HUES64 (cell line): ENCODE data around the gene C12orf76.
"Not testable (repeated sequence)": the region's sequence is repeated elsewhere in the genome, so short reads cannot be mapped to it uniquely, and the experiment has no call there.

Experiments used
- H3K27ac ChIP-seq: 2 replicates; pipeline ENCODE4 v1.7.0; 2013; ENCODE audit warnings: low read depth, low read length, inconsistent platforms
- H3K27me3 ChIP-seq: 2 replicates; pipeline ENCODE4 v1.6.1; 2013; ENCODE audit warnings: mild to moderate bottlenecking, low read length; ENCODE audit not compliant: insufficient read depth
- H3K36me3 ChIP-seq: 2 replicates; pipeline ENCODE4 v1.6.1; 2013; ENCODE audit warnings: mild to moderate bottlenecking, low read length; ENCODE audit not compliant: insufficient read depth
- H3K4me1 ChIP-seq: 2 replicates; pipeline ENCODE4 v1.6.1; 2013; ENCODE audit warnings: mild to moderate bottlenecking, low read length, moderate library complexity; ENCODE audit not compliant: insufficient read depth
- H3K4me3 ChIP-seq: 2 replicates; pipeline ENCODE4 v1.5.1; 2013; ENCODE audit warnings: mild to moderate bottlenecking, low read length, moderate library complexity
- H3K9ac ChIP-seq: 2 replicates; pipeline ENCODE4 v1.6.1; 2013; ENCODE audit warnings: mild to moderate bottlenecking, low read depth, low read length
- H3K9me3 ChIP-seq: 2 replicates; pipeline ENCODE4 v1.6.1; 2013; ENCODE audit warnings: low read depth, low read length; ENCODE audit not compliant: insufficient read depth
- WGBS: fragments of 150-250, 120-280 bp; methylation state at CpG from one replicate; pipeline ENCODE4 v1.1.7; 2013; ENCODE audit warnings: missing lambda C conversion rate; 5-methylcytosine and 5-hydroxymethylcytosine counted together

Gene C12orf76

GRCh38 chr12:110062241-110062640, 13.9 kb upstream of the C12orf76 start:
- H3K4me1 ChIP-seq = no peaks in the 10 kb centered on the region
- no peak overlapping the region for H3K9ac ChIP-seq
- no peaks in the 10 kb centered on the region for H3K36me3 ChIP-seq
- no peaks in the 10 kb centered on the region for H3K9me3 ChIP-seq
- H3K27ac ChIP-seq = no peak overlapping the region
- no peak overlapping the region for H3K4me3 ChIP-seq
- WGBS = 98% methylated on average over 2 of the region's 2 CpGs
- H3K27me3 ChIP-seq = no peaks in the 10 kb centered on the region

- H3K27me3 ChIP-seq = no peaks in the 10 kb centered on the region
- H3K36me3 ChIP-seq = no peaks in the 10 kb centered on the region
- H3K27ac ChIP-seq = no peak overlapping the region
- H3K9ac ChIP-seq = no peak overlapping the region
- H3K4me1 ChIP-seq = no peaks in the 10 kb centered on the region
- H3K9me3 ChIP-seq = no peaks in the 10 kb centered on the region
- no peak overlapping the region for H3K4me3 ChIP-seq
- WGBS = 90% methylated on average over 2 of the region's 2 CpGs
These were observed 11.3 kb upstream of the C12orf76 start for GRCh38 chr12:110059651-110060000.

GRCh38 chr12:110058875-110059615, 10.7 kb upstream of the C12orf76 start:
- 94% methylated on average over 9 of the region's 9 CpGs for WGBS
- H3K4me3 ChIP-seq = no peak overlapping the region
- no peak overlapping the region for H3K27ac ChIP-seq
- H3K27me3 ChIP-seq = no peaks in the 10 kb centered on the region
- no peak overlapping the region for H3K9ac ChIP-seq
- no peaks in the 10 kb centered on the region for H3K9me3 ChIP-seq
- no peaks in the 10 kb centered on the region for H3K36me3 ChIP-seq
- no peaks in the 10 kb centered on the region for H3K4me1 ChIP-seq

- H3K4me1 ChIP-seq, H3K27me3 ChIP-seq, H3K9ac ChIP-seq, H3K27ac ChIP-seq, H3K4me3 ChIP-seq, H3K36me3 ChIP-seq, H3K9me3 ChIP-seq: not testable (repeated sequence)
- 87% methylated on average over 3 of the region's 3 CpGs for WGBS
These were observed 8.3 kb upstream of the C12orf76 start for GRCh38 chr12:110056643-110057042.

GRCh38 chr12:110055375-110056352, 7.3 kb upstream of the C12orf76 start:
- not testable (repeated sequence) for H3K9me3 ChIP-seq, H3K27ac ChIP-seq, H3K4me1 ChIP-seq, H3K27me3 ChIP-seq, H3K36me3 ChIP-seq, H3K9ac ChIP-seq, H3K4me3 ChIP-seq
- WGBS = 70% methylated on average over 8 of the region's 11 CpGs

GRCh38 chr12:110050927-110051326, 2.6 kb upstream of the C12orf76 start:
- no peak overlapping the region for H3K4me3 ChIP-seq
- H3K27ac ChIP-seq = no peak overlapping the region

GRCh38 chr12:110049666-110050065, 1.3 kb upstream of the C12orf76 start:
- H3K27me3 ChIP-seq, H3K9me3 ChIP-seq, H3K9ac ChIP-seq, H3K27ac ChIP-seq, H3K36me3 ChIP-seq, H3K4me3 ChIP-seq, H3K4me1 ChIP-seq: not testable (repeated sequence)
- WGBS = 94% methylated on average over 9 of the region's 9 CpGs

More at GRCh38 chr12:110050927-110051326, 2.6 kb upstream of the C12orf76 start:
- no peak overlapping the region for H3K9ac ChIP-seq
- 0 out of 2 replicates have a peak, but pooled peaks cover 3% of the 10 kb centered on the region for H3K36me3 ChIP-seq
- H3K4me1 ChIP-seq = no peaks in the 10 kb centered on the region
- no peaks in the 10 kb centered on the region for H3K9me3 ChIP-seq
- no peaks in the 10 kb centered on the region for H3K27me3 ChIP-seq
- 91% methylated on average over 6 of the region's 6 CpGs for WGBS

GRCh38 chr12:110049034-110049433, 712 bp upstream of the C12orf76 start:
- H3K27me3 ChIP-seq, H3K27ac ChIP-seq, H3K36me3 ChIP-seq, H3K9me3 ChIP-seq, H3K4me1 ChIP-seq: not testable (repeated sequence)
- WGBS = 90% methylated on average over 11 of the region's 11 CpGs
- Histone ChIP-seq H3K9ac (peak overlapping the region; percentile 60; the same call in 1 of the 2 replicates), H3K4me3 (peak overlapping the region; percentile 81)

GRCh38 chr12:110047297-110047940, 903 bp downstream of the C12orf76 start:
- 86% methylated on average over 14 of the region's 14 CpGs for WGBS
- H3K9me3 ChIP-seq = no peaks in the 10 kb centered on the region
- H3K27me3 ChIP-seq = no peaks in the 10 kb centered on the region
- H3K27ac ChIP-seq = no peak overlapping the region
- peak overlapping the region; percentile 81 for H3K4me3 ChIP-seq
- H3K36me3 ChIP-seq = peaks cover 5% of the 10 kb centered on the region
- H3K4me1 ChIP-seq = no peaks in the 10 kb centered on the region
- H3K9ac ChIP-seq = peak overlapping the region; percentile 60

- peak overlapping the region; percentile 81 for H3K4me3 ChIP-seq
- 91% methylated on average over 7 of the region's 8 CpGs for WGBS
- H3K9ac ChIP-seq = no peak overlapping the region
- H3K4me1 ChIP-seq = no peaks in the 10 kb centered on the region
- no peak overlapping the region for H3K27ac ChIP-seq
- H3K27me3 ChIP-seq = no peaks in the 10 kb centered on the region
- peaks cover 13% of the 10 kb centered on the region for H3K36me3 ChIP-seq
- no peaks in the 10 kb centered on the region for H3K9me3 ChIP-seq
These were observed 1.7 kb downstream of the C12orf76 start for GRCh38 chr12:110046451-110047187.
